ENCODE results near the gene LRRK2. TPM values are rescaled to one million over a fixed set of nuclear protein-coding genes. Genes with fewer than 3 reads are reported as not detected.
"Not testable (repeated sequence)": the region's sequence is repeated elsewhere in the genome, so short reads cannot be mapped to it uniquely, and the experiment has no call there.

LRRK2 gene
- total RNA-seq, 6 donors from 2014 or later, result 232 to 719 (median 390) TPM

DNA sequence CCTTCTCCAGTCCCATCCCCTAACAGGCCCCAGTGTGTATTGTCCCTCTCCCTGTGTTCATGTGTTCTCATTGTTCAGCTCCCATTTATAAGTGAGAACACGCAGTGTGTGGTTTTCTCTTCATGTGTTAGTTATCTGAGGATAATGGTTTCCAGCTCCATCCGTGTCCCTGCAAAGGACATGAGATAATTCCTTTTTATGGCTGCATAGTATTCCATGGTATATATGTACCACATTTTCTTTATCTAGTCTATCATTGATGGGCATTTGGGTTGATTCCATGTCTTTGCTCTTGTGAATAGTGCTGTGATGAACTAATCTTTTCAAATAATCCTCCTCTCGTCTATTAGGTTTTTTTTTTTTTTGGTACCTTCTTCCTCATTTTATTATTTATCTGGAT, 25.9 kb downstream of the LRRK2 start:
- H3K36me3 ChIP-seq, result peaks cover 0 to 44% (median 15%) of the 10 kb centered on the region in 4 donors
- not testable (repeated sequence) for H3K4me1 ChIP-seq; H3K9me3 ChIP-seq; H3K27ac ChIP-seq; H3K4me3 ChIP-seq; H3K27me3 ChIP-seq; ATAC-seq (ENCODE audit: low FRiP score in 2 of 2); DNase-seq
- peak in 1 of 4 donors; percentile 29 for TF ChIP-seq POLR2A (IDR thresholded peaks at IDR 0.05)
- 92 to 95% methylated on average over 3 of the region's 3 CpGs for WGBS, 2 donors

DNA sequence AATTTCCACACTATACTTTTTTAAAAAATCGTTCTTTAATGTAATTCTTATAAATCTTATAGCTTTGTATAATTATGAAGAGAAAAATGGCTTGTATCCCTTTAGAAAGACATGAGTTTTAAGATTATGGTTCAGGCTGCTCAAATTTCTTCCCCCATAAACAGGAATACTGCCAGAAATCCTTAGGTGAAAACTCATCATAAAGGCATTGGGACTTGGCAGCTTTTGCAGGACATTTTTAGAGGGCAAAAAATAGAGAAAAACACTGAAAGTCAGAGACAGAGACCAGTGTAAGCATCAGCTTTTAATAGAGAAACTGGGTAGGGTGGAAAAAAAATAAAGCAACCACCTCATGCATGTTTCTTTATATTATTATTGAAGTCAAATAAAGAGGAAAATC, 29.1 kb downstream of the LRRK2 start:
- WGBS, 2 donors, result 50 to 77% methylated on average over 1 of the region's 1 CpG
- H3K27ac ChIP-seq, result no peak overlapping the region
- H3K4me1 ChIP-seq, result no peaks in the 10 kb centered on the region
- no peaks in the 10 kb centered on the region for H3K9me3 ChIP-seq
- no peaks in the 10 kb centered on the region for H3K27me3 ChIP-seq
- TF ChIP-seq EP300 (IDR thresholded peaks at IDR 0.05) (no peak), POLR2A (IDR thresholded peaks at IDR 0.05) (no peak), POLR2AphosphoS5 (IDR thresholded peaks at IDR 0.05) (no peak)
- TF ChIP-seq, protein P1, sequence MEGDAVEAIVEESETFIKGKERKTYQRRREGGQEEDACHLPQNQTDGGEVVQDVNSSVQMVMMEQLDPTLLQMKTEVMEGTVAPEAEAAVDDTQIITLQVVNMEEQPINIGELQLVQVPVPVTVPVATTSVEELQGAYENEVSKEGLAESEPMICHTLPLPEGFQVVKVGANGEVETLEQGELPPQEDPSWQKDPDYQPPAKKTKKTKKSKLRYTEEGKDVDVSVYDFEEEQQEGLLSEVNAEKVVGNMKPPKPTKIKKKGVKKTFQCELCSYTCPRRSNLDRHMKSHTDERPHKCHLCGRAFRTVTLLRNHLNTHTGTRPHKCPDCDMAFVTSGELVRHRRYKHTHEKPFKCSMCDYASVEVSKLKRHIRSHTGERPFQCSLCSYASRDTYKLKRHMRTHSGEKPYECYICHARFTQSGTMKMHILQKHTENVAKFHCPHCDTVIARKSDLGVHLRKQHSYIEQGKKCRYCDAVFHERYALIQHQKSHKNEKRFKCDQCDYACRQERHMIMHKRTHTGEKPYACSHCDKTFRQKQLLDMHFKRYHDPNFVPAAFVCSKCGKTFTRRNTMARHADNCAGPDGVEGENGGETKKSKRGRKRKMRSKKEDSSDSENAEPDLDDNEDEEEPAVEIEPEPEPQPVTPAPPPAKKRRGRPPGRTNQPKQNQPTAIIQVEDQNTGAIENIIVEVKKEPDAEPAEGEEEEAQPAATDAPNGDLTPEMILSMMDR (IDR thresholded peaks at IDR 0.05), result no peak
- peaks cover 7 to 61% (median 23%) of the 10 kb centered on the region in 4 donors for H3K36me3 ChIP-seq
- DNase-seq, result no peak
- no peak for ATAC-seq (ENCODE audit: low FRiP score in 2 of 2)
- no peak overlapping the region for H3K4me3 ChIP-seq

DNA sequence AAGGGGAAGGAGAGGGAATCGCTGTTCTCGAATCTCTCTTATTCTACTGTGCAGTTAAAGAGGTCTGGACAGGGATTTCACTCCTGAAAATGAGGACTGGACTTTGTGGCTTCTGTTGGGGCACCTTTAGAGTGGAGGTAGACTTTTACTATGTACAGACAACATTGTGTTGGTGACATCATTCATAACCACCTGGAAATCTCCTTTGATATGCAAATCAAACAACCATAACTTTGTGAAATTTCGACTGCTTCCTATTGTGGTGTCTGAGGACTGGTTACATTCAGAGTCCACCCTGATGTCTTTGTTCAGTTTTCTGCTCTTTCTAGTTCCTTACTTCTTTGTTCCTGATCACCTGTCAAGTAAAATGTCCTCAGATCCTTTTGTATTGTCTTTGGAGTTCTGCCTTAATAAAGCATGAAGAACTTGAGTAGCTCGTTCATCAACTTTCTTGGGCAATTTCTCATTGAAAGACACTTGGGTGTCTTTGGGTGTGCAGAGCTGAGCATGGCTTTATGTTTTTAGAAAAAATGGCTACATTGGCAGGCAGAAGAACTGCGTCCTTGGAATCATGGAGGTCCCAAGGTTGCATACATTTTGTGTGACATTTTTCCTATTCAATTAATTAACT, 29.8 kb downstream of the LRRK2 start:
- Histone ChIP-seq H3K27ac (no peak overlapping the region), H3K9me3 (no peaks in the 10 kb centered on the region), H3K4me3 (no peak overlapping the region), H3K36me3 (peaks cover 7 to 63% (median 23%) of the 10 kb centered on the region in 4 donors), H3K27me3 (no peaks in the 10 kb centered on the region), H3K4me1 (no peaks in the 10 kb centered on the region)
- TF ChIP-seq POLR2AphosphoS5 (IDR thresholded peaks at IDR 0.05) (no peak), POLR2A (IDR thresholded peaks at IDR 0.05) (no peak), EP300 (IDR thresholded peaks at IDR 0.05) (no peak)
- TF ChIP-seq, protein P1 (IDR thresholded peaks at IDR 0.05), result no peak
- no peak for DNase-seq
- 75 to 79% methylated on average over 5 of the region's 5 CpGs for WGBS, 2 donors
- no peak for ATAC-seq (ENCODE audit: low FRiP score in 2 of 2)

DNA sequence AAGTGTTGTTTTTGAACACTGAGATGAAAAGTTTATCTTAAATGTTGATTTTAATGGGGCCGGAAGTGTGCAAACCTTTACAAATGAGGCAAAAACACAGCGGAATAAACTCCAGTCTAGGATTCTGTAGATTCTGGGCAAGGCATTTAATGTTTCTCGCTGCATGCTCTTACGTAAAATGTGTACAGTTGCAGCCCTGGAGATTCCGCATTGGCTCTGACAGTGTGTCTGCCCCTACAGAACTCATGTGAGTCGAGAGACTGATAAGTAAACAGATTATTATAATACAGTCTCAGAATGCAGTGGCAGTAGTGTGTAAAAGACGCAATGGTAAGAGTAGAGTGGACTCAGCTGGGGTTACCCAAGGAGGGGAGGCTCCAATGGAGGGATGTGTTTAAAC, 33.6 kb downstream of the LRRK2 start:
- no peak for ATAC-seq (ENCODE audit: low FRiP score in 2 of 2)
- WGBS, 2 donors, result 79 to 83% methylated on average over 7 of the region's 7 CpGs

DNA sequence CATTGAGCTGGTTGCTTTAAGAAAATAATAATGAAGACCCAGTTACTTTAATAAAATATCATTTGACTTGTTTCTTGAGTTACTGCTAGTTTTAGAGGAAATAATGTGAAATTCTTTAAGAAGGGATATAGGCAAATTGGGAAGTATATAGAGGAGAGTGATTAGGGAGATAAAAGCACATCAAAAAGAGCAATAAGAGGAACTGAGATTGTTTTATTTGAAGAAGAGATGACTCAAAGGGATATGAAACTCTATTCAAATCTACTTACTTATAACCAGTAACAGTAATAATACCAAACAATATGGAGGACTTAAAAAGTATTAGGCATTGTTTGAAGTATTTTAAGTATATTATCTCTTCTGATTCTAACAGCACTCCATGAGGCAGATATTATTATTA, 37.1 kb downstream of the LRRK2 start:
- TF ChIP-seq EP300 (IDR thresholded peaks at IDR 0.05) (no peak), POLR2A (IDR thresholded peaks at IDR 0.05) (no peak), POLR2AphosphoS5 (IDR thresholded peaks at IDR 0.05) (no peak)
- TF ChIP-seq, protein P1 (IDR thresholded peaks at IDR 0.05), result no peak
- no peaks in the 10 kb centered on the region for H3K9me3 ChIP-seq
- no peaks in the 10 kb centered on the region for H3K4me1 ChIP-seq
- ATAC-seq (ENCODE audit: low FRiP score in 2 of 2) (no peak), DNase-seq (no peak)
- H3K36me3 ChIP-seq, result peaks cover 8 to 48% (median 18%) of the 10 kb centered on the region in 4 donors
- H3K27me3 ChIP-seq, result no peaks in the 10 kb centered on the region
- no peak overlapping the region for H3K4me3 ChIP-seq
- H3K27ac ChIP-seq, result no peak overlapping the region

More for the DNA sequence above, 33.6 kb downstream of the LRRK2 start:
- peaks cover 7 to 48% (median 21%) of the 10 kb centered on the region in 4 donors for H3K36me3 ChIP-seq
- TF ChIP-seq, protein P1 (IDR thresholded peaks at IDR 0.05), result no peak
- no peak for TF ChIP-seq POLR2A (IDR thresholded peaks at IDR 0.05)
- TF ChIP-seq POLR2AphosphoS5 (IDR thresholded peaks at IDR 0.05), result no peak
- TF ChIP-seq EP300 (IDR thresholded peaks at IDR 0.05), result no peak
- H3K9me3 ChIP-seq, result no peaks in the 10 kb centered on the region
- H3K27ac ChIP-seq, result no peak overlapping the region
- no peaks in the 10 kb centered on the region for H3K27me3 ChIP-seq
- no peaks in the 10 kb centered on the region for H3K4me1 ChIP-seq
- H3K4me3 ChIP-seq, result no peak overlapping the region
- no peak for DNase-seq
